Body of pancreas (tissue), 4 donors: ENCODE data around the gene ZNF140.

Source experiments
- POLR2A ChIP-seq, 3 donors: fragments of 450-650 bp; IDR thresholded peaks; one replicate each; pipeline ENCODE4 v1.6.1; 2016; ENCODE audit warnings: antibody characterized with exemption in 3 of 3, mild to moderate bottlenecking in 2 of 3
- TF ChIP-seq, protein P1 (sequence below), 7 experiments: fragments of 450-650 bp in 4 of 7; fragments of 200-600 bp in 3 of 7; sonication (generic) in 3 of 7; IDR thresholded peaks; one replicate each; pipeline ENCODE4 v1.5.1; 2016 to 2019; ENCODE audit warnings: antibody characterized with exemption in 7 of 7

DNA sequence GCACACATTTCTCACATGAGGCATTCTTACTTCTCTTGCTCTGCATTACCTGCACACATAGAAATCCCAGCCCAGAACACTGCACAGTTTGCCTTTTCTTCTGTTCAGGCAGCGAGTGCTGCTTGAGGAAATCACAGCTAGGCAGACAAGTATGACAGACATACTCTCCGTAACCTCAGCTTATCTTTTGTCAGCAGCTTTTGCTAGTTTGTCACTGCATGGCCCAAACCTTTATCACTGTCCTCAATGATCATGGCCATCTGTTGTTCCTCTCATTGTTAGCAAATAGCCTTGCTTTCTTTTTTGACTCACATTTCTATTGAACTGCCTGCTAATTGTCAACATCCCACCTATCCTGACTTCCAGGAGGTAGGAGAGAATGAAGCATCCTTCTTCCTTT lies 55.0 kb downstream of the ZNF140 start:
- TF ChIP-seq, protein P1, sequence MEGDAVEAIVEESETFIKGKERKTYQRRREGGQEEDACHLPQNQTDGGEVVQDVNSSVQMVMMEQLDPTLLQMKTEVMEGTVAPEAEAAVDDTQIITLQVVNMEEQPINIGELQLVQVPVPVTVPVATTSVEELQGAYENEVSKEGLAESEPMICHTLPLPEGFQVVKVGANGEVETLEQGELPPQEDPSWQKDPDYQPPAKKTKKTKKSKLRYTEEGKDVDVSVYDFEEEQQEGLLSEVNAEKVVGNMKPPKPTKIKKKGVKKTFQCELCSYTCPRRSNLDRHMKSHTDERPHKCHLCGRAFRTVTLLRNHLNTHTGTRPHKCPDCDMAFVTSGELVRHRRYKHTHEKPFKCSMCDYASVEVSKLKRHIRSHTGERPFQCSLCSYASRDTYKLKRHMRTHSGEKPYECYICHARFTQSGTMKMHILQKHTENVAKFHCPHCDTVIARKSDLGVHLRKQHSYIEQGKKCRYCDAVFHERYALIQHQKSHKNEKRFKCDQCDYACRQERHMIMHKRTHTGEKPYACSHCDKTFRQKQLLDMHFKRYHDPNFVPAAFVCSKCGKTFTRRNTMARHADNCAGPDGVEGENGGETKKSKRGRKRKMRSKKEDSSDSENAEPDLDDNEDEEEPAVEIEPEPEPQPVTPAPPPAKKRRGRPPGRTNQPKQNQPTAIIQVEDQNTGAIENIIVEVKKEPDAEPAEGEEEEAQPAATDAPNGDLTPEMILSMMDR (IDR thresholded peaks at IDR 0.05), result no peak
- no peak for TF ChIP-seq POLR2A (IDR thresholded peaks at IDR 0.05)
